K562 (cell line): ENCODE results near the gene EMC1. TPM values are rescaled to one million over a fixed set of nuclear protein-coding genes. Genes with fewer than 3 reads are reported as not detected.

ENCODE experiments used
- AFF1 ChIP-seq, 2 experiments: fragments of 450-650 bp; IDR thresholded peaks; 2 replicates each; pipeline ENCODE4 v1.6.1; 2018; ENCODE audit warnings: mild to moderate bottlenecking in 2 of 2, low read depth in 1 of 2; ENCODE audit not compliant: partially characterized antibody in 2 of 2
- CC2D1A ChIP-seq: fragments of 450-650 bp; IDR thresholded peaks from 2 replicates; pipeline ENCODE4 v1.6.1; 2017; ENCODE audit warnings: mild to moderate bottlenecking
- CCNT2 ChIP-seq: IDR thresholded peaks from 2 replicates; pipeline ENCODE4 v1.6.1; 2011; ENCODE audit warnings: borderline replicate concordance, low read depth, mild to moderate bottlenecking, moderate library complexity, mixed read lengths, low read length; ENCODE audit not compliant: insufficient read length; ENCODE audit errors: extremely low read depth
- FOXJ2 ChIP-seq: fragments of 200-800 bp; sonication (Bioruptor generic); IDR thresholded peaks from 2 replicates; pipeline ENCODE4 v1.6.1; 2016; ENCODE audit warnings: missing genetic modification characterization, missing compliant biosample characterization
- FOXM1 ChIP-seq, 2 experiments: fragments of 450-650 bp in 1 of 2; sonication (generic) in 1 of 2; formaldehyde crosslinking in 1 of 2; IDR thresholded peaks; 2 replicates each; pipeline versions ENCODE4 v1.6.1 to v1.9.0; 2017 to 2022; ENCODE audit warnings: low read depth in 2 of 2, mild to moderate bottlenecking in 2 of 2, missing genetic modification reagents in 1 of 2, moderate library complexity in 1 of 2
- NR1H2 ChIP-seq: sonication (generic); formaldehyde crosslinking; IDR thresholded peaks from 2 replicates; pipeline ENCODE4 v1.4.0; 2020; ENCODE audit warnings: mild to moderate bottlenecking, missing genetic modification reagents
- OTX1 ChIP-seq: fragments of 450-650 bp; formaldehyde crosslinking; IDR thresholded peaks from 2 replicates; pipeline ENCODE4 v1.4.0; 2022; ENCODE audit warnings: mild to moderate bottlenecking
- SAFB ChIP-seq: fragments of 200-400 bp; formaldehyde crosslinking; IDR thresholded peaks from 2 replicates; pipeline ENCODE4 v1.6.1; 2017; ENCODE audit warnings: low read depth, low read length, borderline replicate concordance
- SIN3A ChIP-seq, 2 experiments: fragments of 150-350 bp in 1 of 2; IDR thresholded peaks; 2 replicates each; pipeline ENCODE4 v1.6.1; 2011 to 2016; ENCODE audit warnings: borderline replicate concordance in 2 of 2, low read depth in 2 of 2, low read length in 2 of 2, mild to moderate bottlenecking in 2 of 2, moderate library complexity in 2 of 2; ENCODE audit not compliant: control insufficient read depth in 1 of 2
- ZC3H4 ChIP-seq: sonication (generic); formaldehyde crosslinking; IDR thresholded peaks from 2 replicates; pipeline ENCODE4 v1.9.0; 2021; ENCODE audit warnings: missing genetic modification reagents, borderline replicate concordance
- ZNF778 ChIP-seq: fragments of 450-650 bp; formaldehyde crosslinking; IDR thresholded peaks from 2 replicates; pipeline ENCODE4 v1.4.0; 2020; ENCODE audit warnings: mild to moderate bottlenecking, moderate library complexity
- ZSCAN29 ChIP-seq: fragments of 450-650 bp; IDR thresholded peaks from 2 replicates; pipeline ENCODE4 v1.6.1; 2017
- ZZZ3 ChIP-seq: fragments of 450-650 bp; IDR thresholded peaks from 2 replicates; pipeline ENCODE4 v1.6.1; 2016; ENCODE audit warnings: antibody characterized with exemption, mild to moderate bottlenecking, moderate library complexity
- polyA plus RNA-seq, 8 experiments: library from polyadenylated mRNA; depleted of rRNA in 4 of 8; stranded (reverse) in 5 of 8; unstranded in 3 of 8; fragments of >200 nt; fragmentation: Nextera tagmentation in 2 of 8; fragmentation: Illumina TruSeq in 1 of 8; extraction: Ambion mirVana in 2 of 8; extraction: Trizol in 1 of 8; gene quantifications; 2 replicates each; pipeline versions ENCODE4 v1.2.1 to v1.2.3, GENCODE V29; 2011 to 2014; ENCODE audit warnings: inconsistent platforms in 1 of 8, missing spikeins in 1 of 8
- total RNA-seq, 7 experiments: library from RNA; depleted of rRNA in 6 of 7; stranded (reverse); fragments of >200 nt in 6 of 7; fragmentation: Illumina TruSeq in 2 of 7; extraction: Trizol in 2 of 7; gene quantifications; 2 replicates each; pipeline versions ENCODE4 v1.2.1 to v1.2.3, GENCODE V29; 2011 to 2021; ENCODE audit warnings: low replicate concordance in 1 of 7
- TF ChIP-seq, protein P1 (sequence below), 2 experiments: fragments of 450-650 bp; conservative IDR thresholded peaks; 2 replicates each; pipeline ENCODE4 v1.6.1; 2017; ENCODE audit warnings: mild to moderate bottlenecking in 2 of 2, moderate library complexity in 2 of 2
- TF ChIP-seq, protein P2 (sequence below): fragments of 450-650 bp; IDR thresholded peaks from 2 replicates; pipeline ENCODE4 v1.6.1; 2016; ENCODE audit warnings: borderline replicate concordance
- TF ChIP-seq, protein P3 (sequence below): fragments of 450-650 bp; formaldehyde crosslinking; IDR thresholded peaks from 2 replicates; pipeline ENCODE4 v1.4.0; 2022; ENCODE audit warnings: missing genetic modification characterization

The EMC1 gene
- total and polyA plus RNA-seq, 9 of the 15 experiments (the other 6 are each of a cell fraction or from before 2014, with no cell fraction given), result 17.8 to 88.2 (median 37.4) TPM

- TF ChIP-seq, protein P1, sequence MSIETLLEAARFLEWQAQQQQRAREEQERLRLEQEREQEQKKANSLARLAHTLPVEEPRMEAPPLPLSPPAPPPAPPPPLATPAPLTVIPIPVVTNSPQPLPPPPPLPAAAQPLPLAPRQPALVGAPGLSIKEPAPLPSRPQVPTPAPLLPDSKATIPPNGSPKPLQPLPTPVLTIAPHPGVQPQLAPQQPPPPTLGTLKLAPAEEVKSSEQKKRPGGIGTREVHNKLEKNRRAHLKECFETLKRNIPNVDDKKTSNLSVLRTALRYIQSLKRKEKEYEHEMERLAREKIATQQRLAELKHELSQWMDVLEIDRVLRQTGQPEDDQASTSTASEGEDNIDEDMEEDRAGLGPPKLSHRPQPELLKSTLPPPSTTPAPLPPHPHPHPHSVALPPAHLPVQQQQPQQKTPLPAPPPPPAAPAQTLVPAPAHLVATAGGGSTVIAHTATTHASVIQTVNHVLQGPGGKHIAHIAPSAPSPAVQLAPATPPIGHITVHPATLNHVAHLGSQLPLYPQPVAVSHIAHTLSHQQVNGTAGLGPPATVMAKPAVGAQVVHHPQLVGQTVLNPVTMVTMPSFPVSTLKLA (conservative IDR thresholded peaks at IDR 0.05), result 0 out of 4 replicates have a peak, but pooled peaks of 1 of the 2 experiments have one; percentile 5
- TF ChIP-seq AFF1 (IDR thresholded peaks at IDR 0.05; ENCODE audit: low read depth in 1 of 2, partially characterized antibody in 2 of 2) (peak; percentile 19 to 20), CCNT2 (no peak), CC2D1A (no peak), FOXJ2 (tag) (no peak), SAFB (no peak), ZC3H4 (CRISPR knock-in tag) (peak; percentile 50; the same call in 1 of the 2 replicates), FOXM1 (IDR thresholded peaks at IDR 0.05; ENCODE audit: low read depth) (no peak), FOXM1 (CRISPR knock-in tag; IDR thresholded peaks at IDR 0.05; ENCODE audit: low read depth) (0 out of 2 replicates have a peak, but pooled peaks have one; percentile 29), OTX1 (CRISPR knock-in tag) (0 out of 2 replicates have a peak, but pooled peaks have one; percentile 4), SIN3A (IDR thresholded peaks at IDR 0.05; ENCODE audit: borderline replicate concordance in 2 of 2, control insufficient read depth in 1 of 2, low read depth in 2 of 2, low read length in 2 of 2) (peak in 1 of 2 experiments; percentile 35; a peak in 1 of 4 replicates), ZSCAN29 (0 out of 2 replicates have a peak, but pooled peaks have one; percentile 38), ZNF778 (CRISPR knock-in tag) (no peak), NR1H2 (CRISPR knock-in tag) (peak; percentile 87), ZZZ3 (no peak)
- TF ChIP-seq, protein P2, sequence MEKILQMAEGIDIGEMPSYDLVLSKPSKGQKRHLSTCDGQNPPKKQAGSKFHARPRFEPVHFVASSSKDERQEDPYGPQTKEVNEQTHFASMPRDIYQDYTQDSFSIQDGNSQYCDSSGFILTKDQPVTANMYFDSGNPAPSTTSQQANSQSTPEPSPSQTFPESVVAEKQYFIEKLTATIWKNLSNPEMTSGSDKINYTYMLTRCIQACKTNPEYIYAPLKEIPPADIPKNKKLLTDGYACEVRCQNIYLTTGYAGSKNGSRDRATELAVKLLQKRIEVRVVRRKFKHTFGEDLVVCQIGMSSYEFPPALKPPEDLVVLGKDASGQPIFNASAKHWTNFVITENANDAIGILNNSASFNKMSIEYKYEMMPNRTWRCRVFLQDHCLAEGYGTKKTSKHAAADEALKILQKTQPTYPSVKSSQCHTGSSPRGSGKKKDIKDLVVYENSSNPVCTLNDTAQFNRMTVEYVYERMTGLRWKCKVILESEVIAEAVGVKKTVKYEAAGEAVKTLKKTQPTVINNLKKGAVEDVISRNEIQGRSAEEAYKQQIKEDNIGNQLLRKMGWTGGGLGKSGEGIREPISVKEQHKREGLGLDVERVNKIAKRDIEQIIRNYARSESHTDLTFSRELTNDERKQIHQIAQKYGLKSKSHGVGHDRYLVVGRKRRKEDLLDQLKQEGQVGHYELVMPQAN, result peak; percentile 9; the same call in 1 of the 2 replicates
- TF ChIP-seq, protein P3, sequence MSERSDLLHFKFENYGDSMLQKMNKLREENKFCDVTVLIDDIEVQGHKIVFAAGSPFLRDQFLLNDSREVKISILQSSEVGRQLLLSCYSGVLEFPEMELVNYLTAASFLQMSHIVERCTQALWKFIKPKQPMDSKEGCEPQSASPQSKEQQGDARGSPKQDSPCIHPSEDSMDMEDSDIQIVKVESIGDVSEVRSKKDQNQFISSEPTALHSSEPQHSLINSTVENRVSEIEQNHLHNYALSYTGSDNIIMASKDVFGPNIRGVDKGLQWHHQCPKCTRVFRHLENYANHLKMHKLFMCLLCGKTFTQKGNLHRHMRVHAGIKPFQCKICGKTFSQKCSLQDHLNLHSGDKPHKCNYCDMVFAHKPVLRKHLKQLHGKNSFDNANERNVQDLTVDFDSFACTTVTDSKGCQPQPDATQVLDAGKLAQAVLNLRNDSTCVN, result peak; percentile 8; the same call in 1 of the 2 replicates
- TF ChIP-seq, all 486 proteins: peak for 24
Measured at GRCh38 chr1:19210772-19211549, 40.4 kb downstream of the EMC1 start (continued).
